HUDEP-2 (cell line): Measurements from ENCODE around the gene AKT2.

Experiments
- DNase-seq, 76 experiments: peaks; one replicate each; lab custom pipeline; 2025; ENCODE audit not compliant: unreplicated experiment in 76 of 76; lab: John Stamatoyannopoulos, UW

Gene AKT2

GRCh38 chr19:40238775-40239174 lies 46.4 kb downstream of the AKT2 start:
- DNase-seq = no peak

- no peak for DNase-seq
Measured at GRCh38 chr19:40237791-40238190, 47.4 kb downstream of the AKT2 start.

GRCh38 chr19:40236366-40236765 lies 48.8 kb downstream of the AKT2 start:
- no peak for DNase-seq

- DNase-seq = no peak
Measured at GRCh38 chr19:40236026-40236355, 49.2 kb downstream of the AKT2 start.

- no peak for DNase-seq
Measured at GRCh38 chr19:40235238-40236025, 49.7 kb downstream of the AKT2 start.

- DNase-seq = no peak
Measured at GRCh38 chr19:40234429-40235237, 50.5 kb downstream of the AKT2 start.

- DNase-seq = no peak
Measured at GRCh38 chr19:40233811-40234389, 51.2 kb downstream of the AKT2 start.

GRCh38 chr19:40232949-40233810 lies 52.0 kb downstream of the AKT2 start:
- no peak for DNase-seq

GRCh38 chr19:40232479-40232878 lies 52.7 kb downstream of the AKT2 start:
- DNase-seq = no peak

- DNase-seq = no peak
Measured at GRCh38 chr19:40231544-40232424, 53.4 kb downstream of the AKT2 start.

- DNase-seq = no peak
Measured at GRCh38 chr19:40231057-40231456, 54.1 kb downstream of the AKT2 start.

GRCh38 chr19:40229926-40230417 lies 55.2 kb downstream of the AKT2 start:
- DNase-seq = no peak

GRCh38 chr19:40229484-40229883 lies 55.7 kb downstream of the AKT2 start:
- peak in 3 of 76 experiments; percentile 13 to 24 (median 23) for DNase-seq

- no peak for DNase-seq
Measured at GRCh38 chr19:40228863-40229262, 56.3 kb downstream of the AKT2 start.

- peak in 1 of 76 experiments; percentile 7 for DNase-seq
Measured at GRCh38 chr19:40228346-40228745, 56.8 kb downstream of the AKT2 start.

- no peak for DNase-seq
Measured at GRCh38 chr19:40225440-40226305, 59.5 kb downstream of the AKT2 start.

GRCh38 chr19:40224342-40225150 lies 60.6 kb downstream of the AKT2 start:
- DNase-seq = no peak
